ENCODE results near the gene RRP1.

GRCh38 chr21:43817157-43818086 is 28.0 kb downstream of the RRP1 start:
- TF ChIP-seq EZH2 (IDR thresholded peaks at IDR 0.05; ENCODE audit: low read length, unreplicated experiment), result no peak
- TF ChIP-seq, protein P1, sequence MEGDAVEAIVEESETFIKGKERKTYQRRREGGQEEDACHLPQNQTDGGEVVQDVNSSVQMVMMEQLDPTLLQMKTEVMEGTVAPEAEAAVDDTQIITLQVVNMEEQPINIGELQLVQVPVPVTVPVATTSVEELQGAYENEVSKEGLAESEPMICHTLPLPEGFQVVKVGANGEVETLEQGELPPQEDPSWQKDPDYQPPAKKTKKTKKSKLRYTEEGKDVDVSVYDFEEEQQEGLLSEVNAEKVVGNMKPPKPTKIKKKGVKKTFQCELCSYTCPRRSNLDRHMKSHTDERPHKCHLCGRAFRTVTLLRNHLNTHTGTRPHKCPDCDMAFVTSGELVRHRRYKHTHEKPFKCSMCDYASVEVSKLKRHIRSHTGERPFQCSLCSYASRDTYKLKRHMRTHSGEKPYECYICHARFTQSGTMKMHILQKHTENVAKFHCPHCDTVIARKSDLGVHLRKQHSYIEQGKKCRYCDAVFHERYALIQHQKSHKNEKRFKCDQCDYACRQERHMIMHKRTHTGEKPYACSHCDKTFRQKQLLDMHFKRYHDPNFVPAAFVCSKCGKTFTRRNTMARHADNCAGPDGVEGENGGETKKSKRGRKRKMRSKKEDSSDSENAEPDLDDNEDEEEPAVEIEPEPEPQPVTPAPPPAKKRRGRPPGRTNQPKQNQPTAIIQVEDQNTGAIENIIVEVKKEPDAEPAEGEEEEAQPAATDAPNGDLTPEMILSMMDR (conservative IDR thresholded peaks at IDR 0.05; ENCODE audit: low read depth, low read length), result no peak
